GM12878 (cell line): ENCODE data around the gene NAV2.

ENCODE experiments used
- ATF3 ChIP-seq: IDR thresholded peaks from 2 replicates; pipeline ENCODE4 v1.6.1; 2011; ENCODE audit warnings: low read depth, mild to moderate bottlenecking, low read length, moderate library complexity, borderline replicate concordance; ENCODE audit errors: extremely low read depth
- ATF7 ChIP-seq: fragments of 450-650 bp; IDR thresholded peaks from 2 replicates; pipeline ENCODE4 v1.6.1; 2016; ENCODE audit warnings: low read depth, mild to moderate bottlenecking
- CREB1 ChIP-seq: IDR thresholded peaks from 2 replicates; pipeline ENCODE4 v1.6.1; 2012; ENCODE audit warnings: low read depth, mild to moderate bottlenecking, inconsistent platforms
- CTCF ChIP-seq, 3 experiments: IDR thresholded peaks in 2 of 3; conservative IDR thresholded peaks in 1 of 3; 2 replicates each; pipeline ENCODE4 v1.5.1; 2011; ENCODE audit warnings: low read depth in 3 of 3, low read length in 3 of 3, mild to moderate bottlenecking in 3 of 3, control low read depth in 2 of 3, moderate library complexity in 2 of 3, inconsistent platforms in 1 of 3, mixed read lengths in 1 of 3; ENCODE audit not compliant: control insufficient read depth in 2 of 3, insufficient read depth in 1 of 3; ENCODE audit errors: extremely low read depth in 1 of 3
- EZH2 ChIP-seq: IDR thresholded peaks from 2 replicates; pipeline ENCODE4 v1.6.1; 2012; ENCODE audit warnings: low read depth, mild to moderate bottlenecking, control low read depth, inconsistent platforms, low read length, borderline replicate concordance; ENCODE audit not compliant: control insufficient read depth
- RCOR1 ChIP-seq: conservative IDR thresholded peaks from 2 replicates; pipeline ENCODE4 v1.6.1; 2012; ENCODE audit warnings: low read depth, low read length, improper control_type of control experiment
- SP1 ChIP-seq: IDR thresholded peaks from one replicate; pipeline ENCODE4 v1.6.1; 2011; ENCODE audit warnings: low read depth, low read length
- ZBTB40 ChIP-seq: fragments of 450-650 bp; IDR thresholded peaks from 2 replicates; pipeline ENCODE4 v1.6.1; 2016; ENCODE audit warnings: mild to moderate bottlenecking, moderate library complexity, borderline replicate concordance
- ZNF274 ChIP-seq: IDR thresholded peaks from one replicate; pipeline ENCODE4 v1.8.0; 2011; ENCODE audit not compliant: insufficient read length, insufficient read depth

GRCh38 chr11:19737575-19737974 is 24.9 kb downstream of the NAV2 start:
- TF ChIP-seq CTCF (IDR thresholded peaks at IDR 0.05 in 2 of 3, conservative IDR thresholded peaks at IDR 0.05 in 1 of 3; ENCODE audit: control insufficient read depth in 2 of 3, extremely low read depth in 1 of 3, insufficient read depth in 1 of 3, low read depth in 3 of 3, low read length in 3 of 3) (no peak), EZH2 (no peak), ATF7 (no peak), RCOR1 (no peak), SP1 (no peak), ZNF274 (no peak), ZBTB40 (no peak), ATF3 (no peak), CREB1 (no peak)
